GM21423 (cell line): ENCODE measurements around the gene ATP5PD.

Source experiments
- ATAC-seq: cut with Tn5 transposase; IDR thresholded peaks from one replicate; pipeline ENCODE4 v1.9.1; 2021; ENCODE audit warnings: mild to moderate bottlenecking, moderate library complexity; ENCODE audit not compliant: unreplicated experiment

Gene ATP5PD

GRCh38 chr17:75001915-75002843 lies 44.6 kb downstream of the ATP5PD start:
- ATAC-seq = no peak

DNA sequence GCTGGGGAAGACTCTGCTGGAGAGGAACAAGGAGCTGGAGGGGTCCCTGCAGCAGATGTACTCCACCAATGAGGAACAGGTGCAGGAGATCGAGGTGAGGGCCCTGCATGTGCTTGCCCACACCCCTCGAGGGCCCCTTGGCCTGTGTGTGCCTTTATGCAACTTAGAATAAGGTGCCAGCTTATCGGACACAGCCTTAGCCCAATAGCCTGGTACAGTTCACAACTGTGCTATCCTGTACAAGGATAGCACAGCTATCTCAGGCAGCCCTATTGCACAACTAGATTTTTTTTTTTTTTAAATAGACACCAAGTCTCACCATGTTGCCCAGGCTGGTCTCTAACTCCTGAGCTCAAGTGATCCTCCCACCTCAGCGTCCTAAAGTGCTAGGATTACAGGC lies 47.2 kb downstream of the ATP5PD start:
- ATAC-seq = no peak

DNA sequence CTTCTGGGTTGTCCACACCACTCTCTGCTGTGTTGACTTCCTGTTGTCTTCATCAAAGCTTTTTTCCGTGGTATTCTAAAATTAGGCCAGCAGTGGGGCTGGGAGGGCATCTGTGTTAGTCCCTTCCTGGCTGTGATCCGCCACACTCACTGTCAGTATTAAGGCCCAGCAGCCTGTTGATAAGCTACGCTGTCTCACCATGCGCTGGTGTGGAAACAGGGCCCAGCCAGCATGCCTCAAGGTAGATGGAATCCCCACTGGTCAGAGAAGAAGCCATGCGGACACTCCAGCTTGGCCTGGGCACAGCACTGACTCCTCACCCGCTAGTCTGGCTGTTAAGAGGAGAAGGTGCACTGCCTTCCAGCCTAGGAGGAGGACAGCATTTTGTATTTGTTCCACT lies 48.0 kb downstream of the ATP5PD start:
- ATAC-seq = no peak

DNA sequence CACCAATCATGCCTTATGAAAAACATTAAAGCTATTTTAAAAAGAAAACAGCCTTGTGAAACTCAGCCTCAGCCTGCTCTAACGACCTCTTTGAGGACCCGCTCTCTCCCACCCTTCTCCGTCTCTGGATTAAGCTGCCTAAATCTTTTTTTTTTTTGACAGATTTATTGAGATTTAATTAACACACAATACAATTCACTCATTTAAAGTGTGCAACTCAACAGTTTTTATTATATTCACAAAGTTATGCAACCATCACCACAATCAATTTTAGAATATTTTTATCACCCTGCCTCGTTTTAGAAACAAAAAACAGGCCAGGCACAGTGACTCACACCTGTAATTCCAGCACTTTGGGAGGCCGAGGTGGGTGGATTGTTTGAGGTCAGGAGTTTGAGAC lies 50.9 kb downstream of the ATP5PD start:
- no peak for ATAC-seq

- ATAC-seq = no peak
Observed at GRCh38 chr17:74994440-74994839, 52.3 kb downstream of the ATP5PD start.

- no peak for ATAC-seq
Observed at GRCh38 chr17:74992223-74992622, 54.5 kb downstream of the ATP5PD start.

- ATAC-seq = no peak
Observed at GRCh38 chr17:74990581-74991105, 56.1 kb downstream of the ATP5PD start.
